ENCODE measurements around the gene ANXA2.
A peak's percentile ranks its signal among the peaks of the same experiment; 100 is the strongest.
"Not testable (repeated sequence)": the region's sequence is repeated elsewhere in the genome, so short reads cannot be mapped to it uniquely, and the experiment has no call there.

Gene ANXA2

GRCh38 chr15:60362321-60363086 lies 35.3 kb downstream of the ANXA2 start:
- no peaks in the 10 kb centered on the region for H3K27me3 ChIP-seq (ENCODE audit: insufficient read depth, low read length, poor library complexity, severe bottlenecking)

GRCh38 chr15:60359738-60360137 lies 38.0 kb downstream of the ANXA2 start:
- not testable (repeated sequence) for H3K27me3 ChIP-seq (ENCODE audit: insufficient read depth, low read length, poor library complexity, severe bottlenecking); H3K9me2 ChIP-seq (replicated peaks; ENCODE audit: low read depth, low read length); H3K4me3 ChIP-seq (ENCODE audit: low read length, poor library complexity, severe bottlenecking); H4K20me1 ChIP-seq (ENCODE audit: insufficient read depth, low read length, poor library complexity, severe bottlenecking); H3K9me3 ChIP-seq (ENCODE audit: insufficient read depth, low read depth, low read length); H3K4me2 ChIP-seq (ENCODE audit: low read depth, low read length, poor library complexity, severe bottlenecking); H2AFZ ChIP-seq (ENCODE audit: low read length); H3K9ac ChIP-seq (ENCODE audit: low read depth, low read length, poor library complexity, severe bottlenecking); H3K79me2 ChIP-seq (ENCODE audit: insufficient read depth, low read length); H3K4me1 ChIP-seq (ENCODE audit: insufficient read depth, low read length, poor library complexity, severe bottlenecking); H3F3A ChIP-seq (ENCODE audit: low read depth)
- TF ChIP-seq CTCF (conservative IDR thresholded peaks at IDR 0.05; ENCODE audit: low read length) = peak; percentile 81
- H3K36me3 ChIP-seq (ENCODE audit: insufficient read depth, low read length) = peaks cover 37% of the 10 kb centered on the region; the same call in 1 of the 2 replicates

More at GRCh38 chr15:60362321-60363086, 35.3 kb downstream of the ANXA2 start:
- Histone ChIP-seq H3K9me3 (ENCODE audit: insufficient read depth, low read depth, low read length) (no peaks in the 10 kb centered on the region), H3K79me2 (ENCODE audit: insufficient read depth, low read length) (no peaks in the 10 kb centered on the region), H3K4me3 (ENCODE audit: low read length, poor library complexity, severe bottlenecking) (no peak overlapping the region), H3K9me2 (replicated peaks; ENCODE audit: low read depth, low read length) (no peaks in the 10 kb centered on the region), H3K4me1 (ENCODE audit: insufficient read depth, low read length, poor library complexity, severe bottlenecking) (no peaks in the 10 kb centered on the region), H4K20me1 (ENCODE audit: insufficient read depth, low read length, poor library complexity, severe bottlenecking) (no peaks in the 10 kb centered on the region), H3K36me3 (ENCODE audit: insufficient read depth, low read length) (peaks cover 16% of the 10 kb centered on the region; the same call in 1 of the 2 replicates), H3F3A (ENCODE audit: low read depth) (no peaks in the 10 kb centered on the region), H3K9ac (ENCODE audit: low read depth, low read length, poor library complexity, severe bottlenecking) (no peak overlapping the region), H3K4me2 (ENCODE audit: low read depth, low read length, poor library complexity, severe bottlenecking) (no peak overlapping the region), H2AFZ (ENCODE audit: low read length) (no peak overlapping the region)
- TF ChIP-seq CTCF (conservative IDR thresholded peaks at IDR 0.05; ENCODE audit: low read length) (no peak), EZH2phosphoT487 (IDR thresholded peaks at IDR 0.05; ENCODE audit: borderline replicate concordance) (no peak)

GRCh38 chr15:60358935-60359682 lies 38.7 kb downstream of the ANXA2 start:
- peaks cover 39% of the 10 kb centered on the region; the same call in 1 of the 2 replicates for H3K36me3 ChIP-seq (ENCODE audit: insufficient read depth, low read length)
- H3K9ac ChIP-seq (ENCODE audit: low read depth, low read length, poor library complexity, severe bottlenecking) = no peak overlapping the region
- no peak overlapping the region for H2AFZ ChIP-seq (ENCODE audit: low read length)
- H3F3A ChIP-seq (ENCODE audit: low read depth) = no peaks in the 10 kb centered on the region
- H3K9me2 ChIP-seq (replicated peaks; ENCODE audit: low read depth, low read length) = no peaks in the 10 kb centered on the region
- H3K9me3 ChIP-seq (ENCODE audit: insufficient read depth, low read depth, low read length) = no peaks in the 10 kb centered on the region; the same call in 1 of the 2 replicates
- H3K4me3 ChIP-seq (ENCODE audit: low read length, poor library complexity, severe bottlenecking) = no peak overlapping the region
- no peak overlapping the region for H3K4me2 ChIP-seq (ENCODE audit: low read depth, low read length, poor library complexity, severe bottlenecking)
- no peaks in the 10 kb centered on the region for H3K4me1 ChIP-seq (ENCODE audit: insufficient read depth, low read length, poor library complexity, severe bottlenecking)
- no peaks in the 10 kb centered on the region for H4K20me1 ChIP-seq (ENCODE audit: insufficient read depth, low read length, poor library complexity, severe bottlenecking)
- no peaks in the 10 kb centered on the region for H3K79me2 ChIP-seq (ENCODE audit: insufficient read depth, low read length)
- no peak for TF ChIP-seq EZH2phosphoT487 (IDR thresholded peaks at IDR 0.05; ENCODE audit: borderline replicate concordance)
- no peak for TF ChIP-seq CTCF (conservative IDR thresholded peaks at IDR 0.05; ENCODE audit: low read length)
- no peaks in the 10 kb centered on the region for H3K27me3 ChIP-seq (ENCODE audit: insufficient read depth, low read length, poor library complexity, severe bottlenecking)

Data from Loucy (cell line).